OCI-LY1 (cell line): ENCODE results near the gene VENTX.

Experiments
- EZH2 ChIP-seq: fragments of 200-600 bp; sonication (generic), shearing (Covaris generic); IDR thresholded peaks from 2 replicates; pipeline ENCODE4 v1.8.0; 2017; ENCODE audit warnings: borderline replicate concordance, mixed run types, mild to moderate bottlenecking, antibody characterized with exemption, low read length, moderate library complexity, mixed read lengths
- TF ChIP-seq, protein P1 (sequence below): fragments of 200-600 bp; sonication (generic), shearing (Covaris generic); IDR thresholded peaks from 2 replicates; pipeline ENCODE4 v1.5.1; 2017; ENCODE audit warnings: mild to moderate bottlenecking, antibody characterized with exemption, low read length, moderate library complexity, mixed read lengths

DNA sequence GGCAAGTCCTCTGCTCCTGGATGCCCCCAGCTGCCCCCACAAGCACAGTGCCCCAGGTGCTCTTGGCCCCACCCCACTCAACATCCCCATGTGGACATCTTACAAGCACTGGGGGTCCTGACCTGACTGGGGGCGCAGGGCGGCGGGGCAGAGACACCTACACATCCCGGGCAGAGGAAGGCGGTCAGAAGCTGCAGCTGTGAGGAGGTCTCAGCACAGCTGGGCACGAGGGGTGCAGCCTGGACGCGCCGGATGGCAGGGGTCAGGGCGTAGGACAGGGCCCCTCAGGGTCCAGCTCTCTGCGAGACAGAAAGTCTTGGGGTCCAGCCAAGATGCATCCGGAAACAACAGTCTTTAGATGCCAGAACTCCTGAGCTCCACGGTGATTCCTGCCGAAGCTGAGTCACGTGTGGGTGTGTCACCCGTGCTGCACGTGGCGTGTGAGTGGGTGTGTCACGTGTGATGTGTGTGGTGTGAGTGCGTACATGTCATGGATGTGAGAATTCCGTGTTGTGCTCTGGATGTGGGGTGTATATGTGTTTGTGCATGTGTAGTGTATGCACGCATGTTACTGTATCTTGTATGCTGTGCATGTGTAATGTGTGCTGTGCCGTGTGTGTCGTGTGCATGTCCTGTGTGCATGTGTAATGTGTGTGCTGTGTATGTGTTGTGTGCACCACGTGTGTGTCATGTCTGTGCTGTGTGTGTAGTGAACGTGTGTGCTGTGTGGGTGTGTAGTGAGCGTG is 5.1 kb downstream of the VENTX start:
- TF ChIP-seq, protein P1, sequence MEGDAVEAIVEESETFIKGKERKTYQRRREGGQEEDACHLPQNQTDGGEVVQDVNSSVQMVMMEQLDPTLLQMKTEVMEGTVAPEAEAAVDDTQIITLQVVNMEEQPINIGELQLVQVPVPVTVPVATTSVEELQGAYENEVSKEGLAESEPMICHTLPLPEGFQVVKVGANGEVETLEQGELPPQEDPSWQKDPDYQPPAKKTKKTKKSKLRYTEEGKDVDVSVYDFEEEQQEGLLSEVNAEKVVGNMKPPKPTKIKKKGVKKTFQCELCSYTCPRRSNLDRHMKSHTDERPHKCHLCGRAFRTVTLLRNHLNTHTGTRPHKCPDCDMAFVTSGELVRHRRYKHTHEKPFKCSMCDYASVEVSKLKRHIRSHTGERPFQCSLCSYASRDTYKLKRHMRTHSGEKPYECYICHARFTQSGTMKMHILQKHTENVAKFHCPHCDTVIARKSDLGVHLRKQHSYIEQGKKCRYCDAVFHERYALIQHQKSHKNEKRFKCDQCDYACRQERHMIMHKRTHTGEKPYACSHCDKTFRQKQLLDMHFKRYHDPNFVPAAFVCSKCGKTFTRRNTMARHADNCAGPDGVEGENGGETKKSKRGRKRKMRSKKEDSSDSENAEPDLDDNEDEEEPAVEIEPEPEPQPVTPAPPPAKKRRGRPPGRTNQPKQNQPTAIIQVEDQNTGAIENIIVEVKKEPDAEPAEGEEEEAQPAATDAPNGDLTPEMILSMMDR = no peak
- TF ChIP-seq EZH2 = no peak
